K562 (cell line): Measurements from ENCODE around the gene VPS11. TPM values are rescaled to one million over a fixed set of nuclear protein-coding genes. Genes with fewer than 3 reads are reported as not detected.

Experiments
- ATAC-seq: fragments of 200-7000 bp; cut with Tn5 transposase; 3 replicates; pipeline ENCODE4 v1.9.1; 2020; ENCODE audit warnings: moderate library complexity
- BruUV-seq: library from RNA; stranded (reverse); fragments of 400-500 nt; replicated peaks from 2 replicates; lab custom pipeline; 2021; lab: Mats Ljungman, UMichigan
- CTCF ChIA-PET: fragments of 300-600 bp; formaldehyde crosslinking; extraction: SDS; loops from one replicate; lab custom pipeline; 2021; ENCODE audit warnings: low intra/inter-chr PET ratio; lab: Yijun Ruan, JAX
- POLR2A ChIA-PET: fragments of 300-600, 350-650 bp; sonication (Branson Sonifier 250); formaldehyde crosslinking; extraction: SDS; loops from one replicate; lab custom pipeline; 2021; ENCODE audit warnings: antibody characterized with exemption, inconsistent platforms; lab: Yijun Ruan, JAX
- DNase-seq, 4 experiments: peaks; one replicate each; pipeline versions ENCODE4 v3.0.0 to v3.0.0-alpha.2; 2011 to 2018; ENCODE audit warnings: low spot score in 3 of 4, mixed read lengths in 3 of 4; ENCODE audit errors: extremely low read depth in 1 of 4
- FAIRE-seq: peaks from 2 replicates; lab custom pipeline; 2011; peaks lifted over from hg19 to GRCh38; lab: Jason Lieb, UNC
- H2AFZ ChIP-seq: 2 replicates; pipeline ENCODE4 v1.6.0; 2011; ENCODE audit warnings: low read depth, low read length, control low read depth, inconsistent platforms
- H3K27ac ChIP-seq: fragments of 200-600 bp; 3 replicates; pipeline ENCODE4 v1.8.0; 2011; ENCODE audit warnings: low read depth, mild to moderate bottlenecking, control low read depth, inconsistent platforms, low read length, moderate library complexity, mixed read lengths; ENCODE audit errors: extremely low read depth
- H3K27me3 ChIP-seq, 2 experiments: fragments of 300-600 bp in 1 of 2; 2 replicates in 1 of 2; 3 replicates in 1 of 2; pipeline versions ENCODE4 v1.6.0 to v1.8.0; 2011; ENCODE audit warnings: inconsistent platforms in 2 of 2, low read length in 2 of 2, mild to moderate bottlenecking in 1 of 2, mixed read lengths in 1 of 2, moderate library complexity in 1 of 2; ENCODE audit not compliant: control insufficient read depth in 2 of 2, insufficient read depth in 2 of 2
- H3K36me3 ChIP-seq: fragments of 300-600 bp; 3 replicates; pipeline ENCODE4 v1.8.0; 2011; ENCODE audit warnings: mild to moderate bottlenecking, low read length, inconsistent platforms; ENCODE audit not compliant: control insufficient read depth, insufficient read depth
- H3K4me1 ChIP-seq, 2 experiments: fragments of 200-600 bp in 1 of 2; replicated peaks in 1 of 2; 2 replicates in 1 of 2; 3 replicates in 1 of 2; pipeline versions ENCODE4 v1.5.1 to v1.8.0; 2011; ENCODE audit warnings: inconsistent platforms in 2 of 2, low read length in 2 of 2, mild to moderate bottlenecking in 1 of 2, mixed read lengths in 1 of 2, moderate library complexity in 1 of 2; ENCODE audit not compliant: control insufficient read depth in 2 of 2, insufficient read depth in 2 of 2
- H3K4me2 ChIP-seq: 2 replicates; pipeline ENCODE4 v1.6.1; 2011; ENCODE audit warnings: low read length, control low read depth, inconsistent platforms, mixed read lengths; ENCODE audit not compliant: insufficient read depth
- H3K4me3 ChIP-seq: fragments of 200-600 bp; sonication (generic), shearing (Covaris generic); 2 replicates; pipeline ENCODE4 v1.5.1; 2016; ENCODE audit warnings: control low read depth, inconsistent platforms
- H3K79me2 ChIP-seq: fragments of 200-600 bp; 3 replicates; pipeline ENCODE4 v1.8.0; 2011; ENCODE audit warnings: low read length, inconsistent platforms; ENCODE audit not compliant: control insufficient read depth, insufficient read depth
- H3K9ac ChIP-seq, 2 experiments: 2 replicates each; pipeline versions ENCODE4 v1.6.0 to v1.6.1; 2011; ENCODE audit warnings: low read depth in 2 of 2, low read length in 2 of 2, control low read depth in 1 of 2, inconsistent platforms in 1 of 2, mild to moderate bottlenecking in 1 of 2, mixed read lengths in 1 of 2; ENCODE audit not compliant: insufficient read depth in 1 of 2
- H3K9me1 ChIP-seq: one replicate; pipeline ENCODE4 v1.6.0; 2011; ENCODE audit warnings: inconsistent platforms, mild to moderate bottlenecking, low read length, moderate library complexity; ENCODE audit not compliant: control insufficient read depth, insufficient read depth
- H3K9me3 ChIP-seq: replicated peaks from 2 replicates; pipeline ENCODE4 v1.5.1; 2011; ENCODE audit warnings: low read depth, low read length, inconsistent platforms; ENCODE audit not compliant: control insufficient read depth, insufficient read depth
- H4K20me1 ChIP-seq: replicated peaks from 2 replicates; pipeline ENCODE4 v1.6.1; 2011; ENCODE audit warnings: low read length, inconsistent platforms, mixed read lengths; ENCODE audit not compliant: control insufficient read depth, insufficient read depth
- ARID1B ChIP-seq: fragments of 450-650 bp; IDR thresholded peaks from 2 replicates; pipeline ENCODE4 v1.6.1; 2016; ENCODE audit warnings: antibody characterized with exemption, mild to moderate bottlenecking, inconsistent platforms
- ELF2 ChIP-seq: fragments of 250-450 bp; sonication (Bioruptor Pico); IDR thresholded peaks from 2 replicates; pipeline ENCODE4 v1.5.0; 2021; ENCODE audit warnings: mild to moderate bottlenecking
- HDAC6 ChIP-seq: IDR thresholded peaks from 2 replicates; pipeline ENCODE4 v1.6.1; 2012; ENCODE audit warnings: low read depth, mild to moderate bottlenecking, control low read depth, inconsistent platforms, low read length, moderate library complexity
- NBN ChIP-seq: fragments of 450-650 bp; IDR thresholded peaks from 2 replicates; pipeline ENCODE4 v1.6.1; 2016; ENCODE audit warnings: low read depth, mild to moderate bottlenecking
- NFATC3 ChIP-seq: fragments of 450-650 bp; IDR thresholded peaks from 2 replicates; pipeline ENCODE4 v1.6.1; 2017; ENCODE audit warnings: mild to moderate bottlenecking
- NFRKB ChIP-seq: fragments of 450-650 bp; IDR thresholded peaks from 2 replicates; pipeline ENCODE4 v1.6.1; 2016; ENCODE audit warnings: low read depth
- SAFB ChIP-seq: fragments of 200-400 bp; formaldehyde crosslinking; IDR thresholded peaks from 2 replicates; pipeline ENCODE4 v1.6.1; 2017; ENCODE audit warnings: low read depth, low read length, borderline replicate concordance
- SMARCA4 ChIP-seq: fragments of 450-650 bp; IDR thresholded peaks from 2 replicates; pipeline ENCODE4 v1.6.1; 2016
- STAT5A ChIP-seq: IDR thresholded peaks from 2 replicates; pipeline ENCODE4 v1.6.1; 2012; ENCODE audit warnings: low read length, inconsistent platforms, borderline replicate concordance
- TBP ChIP-seq: optimal IDR thresholded peaks from 2 replicates; pipeline ENCODE3; 2011; ENCODE audit warnings: low read depth, low read length, improper control_type of control experiment
- ZFP36 ChIP-seq: fragments of 150-350 bp; IDR thresholded peaks from 2 replicates; pipeline ENCODE4 v1.6.1; 2018; ENCODE audit warnings: low read length, low read depth; ENCODE audit not compliant: partially characterized antibody
- WGBS: fragments of 100-300 bp; shearing (Covaris generic); methylation state at CpG from one replicate; pipeline ENCODE4 v1.1.6; 2016; ENCODE audit warnings: low coverage, mixed read lengths; ENCODE audit not compliant: insufficient coverage; ENCODE audit errors: missing lambda C conversion rate; 5-methylcytosine and 5-hydroxymethylcytosine counted together
- in situ Hi-C: fragments of 300-500 bp; cut with MboI; formaldehyde crosslinking; loops from 4 replicates; pipeline ENCODE4 v1.15.0; 2018; ENCODE audit warnings: inconsistent platforms, mixed read lengths
- intact Hi-C: fragments of 100-400 bp; cut with micrococcal nuclease; formaldehyde crosslinking; loops from 2 replicates; pipeline ENCODE4 v1.14.2; 2022
- polyA plus RNA-seq, 8 experiments: library from polyadenylated mRNA; depleted of rRNA in 4 of 8; stranded (reverse) in 5 of 8; unstranded in 3 of 8; fragments of >200 nt; fragmentation: Nextera tagmentation in 2 of 8; fragmentation: Illumina TruSeq in 1 of 8; extraction: Ambion mirVana in 2 of 8; extraction: Trizol in 1 of 8; gene quantifications; 2 replicates each; pipeline versions ENCODE4 v1.2.1 to v1.2.3, GENCODE V29; 2011 to 2014; ENCODE audit warnings: inconsistent platforms in 1 of 8, missing spikeins in 1 of 8
- total RNA-seq, 7 experiments: library from RNA; depleted of rRNA in 6 of 7; stranded (reverse); fragments of >200 nt in 6 of 7; fragmentation: Illumina TruSeq in 2 of 7; extraction: Trizol in 2 of 7; gene quantifications; 2 replicates each; pipeline versions ENCODE4 v1.2.1 to v1.2.3, GENCODE V29; 2011 to 2021; ENCODE audit warnings: low replicate concordance in 1 of 7
- TF ChIP-seq, protein P1 (sequence below): IDR thresholded peaks from 2 replicates; pipeline ENCODE4 v1.6.1; 2016; ENCODE audit warnings: missing genetic modification characterization, missing compliant biosample characterization
- TF ChIP-seq, protein P2 (sequence below): fragments of 450-650 bp; IDR thresholded peaks from 2 replicates; pipeline ENCODE4 v1.6.1; 2016; ENCODE audit warnings: borderline replicate concordance
- TF ChIP-seq, protein P3 (sequence below): conservative IDR thresholded peaks from 2 replicates; pipeline ENCODE4 v1.6.1; 2011; ENCODE audit warnings: low read depth, mild to moderate bottlenecking, low read length; ENCODE audit not compliant: control insufficient read depth
- TF ChIP-seq, protein P4 (sequence below): fragments of 450-650 bp; IDR thresholded peaks from one replicate; pipeline ENCODE4 v1.6.1; 2018; ENCODE audit warnings: mild to moderate bottlenecking, moderate library complexity; ENCODE audit not compliant: partially characterized antibody
- TF ChIP-seq, protein P5 (sequence below): sonication (generic); formaldehyde crosslinking; IDR thresholded peaks from 2 replicates; pipeline ENCODE4 v1.8.1; 2022; ENCODE audit warnings: missing genetic modification reagents

Gene VPS11
- total and polyA plus RNA-seq, 9 of the 15 experiments (the other 6 are each of a cell fraction or from before 2014, with no cell fraction given), result 14.1 to 35.5 (median 27.5) TPM

DNA sequence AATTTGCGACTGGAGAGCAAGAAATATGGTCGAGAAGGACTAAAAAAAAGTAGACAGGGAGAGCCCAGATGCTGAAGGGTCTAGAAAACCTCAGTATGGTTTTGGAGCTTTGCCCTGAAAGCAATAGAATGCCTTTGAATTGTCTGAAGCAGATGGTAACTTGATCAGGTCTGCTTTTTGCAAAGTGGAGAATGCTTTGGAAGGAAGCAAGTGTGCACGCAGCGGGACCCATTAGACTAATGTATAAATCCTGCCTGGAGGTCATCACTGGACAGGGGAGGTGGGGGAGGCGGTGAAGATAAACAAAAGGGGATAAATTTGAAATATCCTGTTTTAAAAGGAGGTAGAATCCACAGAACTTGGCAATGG, 53.0 kb downstream of the VPS11 start:
- TF ChIP-seq SMARCA4, result 0 out of 2 replicates have a peak, but pooled peaks have one; percentile 21
- TF ChIP-seq ZFP36, result no peak
- peak; percentile 44; the same call in 1 of the 2 replicates for TF ChIP-seq ARID1B
- no peak for TF ChIP-seq SAFB
- TF ChIP-seq NFATC3, result 0 out of 2 replicates have a peak, but pooled peaks have one; percentile 7
- TF ChIP-seq, protein P1, sequence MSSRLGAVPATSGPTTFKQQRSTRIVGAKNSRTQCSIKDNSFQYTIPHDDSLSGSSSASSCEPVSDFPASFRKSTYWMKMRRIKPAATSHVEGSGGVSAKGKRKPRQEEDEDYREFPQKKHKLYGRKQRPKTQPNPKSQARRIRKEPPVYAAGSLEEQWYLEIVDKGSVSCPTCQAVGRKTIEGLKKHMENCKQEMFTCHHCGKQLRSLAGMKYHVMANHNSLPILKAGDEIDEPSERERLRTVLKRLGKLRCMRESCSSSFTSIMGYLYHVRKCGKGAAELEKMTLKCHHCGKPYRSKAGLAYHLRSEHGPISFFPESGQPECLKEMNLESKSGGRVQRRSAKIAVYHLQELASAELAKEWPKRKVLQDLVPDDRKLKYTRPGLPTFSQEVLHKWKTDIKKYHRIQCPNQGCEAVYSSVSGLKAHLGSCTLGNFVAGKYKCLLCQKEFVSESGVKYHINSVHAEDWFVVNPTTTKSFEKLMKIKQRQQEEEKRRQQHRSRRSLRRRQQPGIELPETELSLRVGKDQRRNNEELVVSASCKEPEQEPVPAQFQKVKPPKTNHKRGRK (tag), result 0 out of 2 replicates have a peak, but pooled peaks have one; percentile 11
- TF ChIP-seq, protein P2, sequence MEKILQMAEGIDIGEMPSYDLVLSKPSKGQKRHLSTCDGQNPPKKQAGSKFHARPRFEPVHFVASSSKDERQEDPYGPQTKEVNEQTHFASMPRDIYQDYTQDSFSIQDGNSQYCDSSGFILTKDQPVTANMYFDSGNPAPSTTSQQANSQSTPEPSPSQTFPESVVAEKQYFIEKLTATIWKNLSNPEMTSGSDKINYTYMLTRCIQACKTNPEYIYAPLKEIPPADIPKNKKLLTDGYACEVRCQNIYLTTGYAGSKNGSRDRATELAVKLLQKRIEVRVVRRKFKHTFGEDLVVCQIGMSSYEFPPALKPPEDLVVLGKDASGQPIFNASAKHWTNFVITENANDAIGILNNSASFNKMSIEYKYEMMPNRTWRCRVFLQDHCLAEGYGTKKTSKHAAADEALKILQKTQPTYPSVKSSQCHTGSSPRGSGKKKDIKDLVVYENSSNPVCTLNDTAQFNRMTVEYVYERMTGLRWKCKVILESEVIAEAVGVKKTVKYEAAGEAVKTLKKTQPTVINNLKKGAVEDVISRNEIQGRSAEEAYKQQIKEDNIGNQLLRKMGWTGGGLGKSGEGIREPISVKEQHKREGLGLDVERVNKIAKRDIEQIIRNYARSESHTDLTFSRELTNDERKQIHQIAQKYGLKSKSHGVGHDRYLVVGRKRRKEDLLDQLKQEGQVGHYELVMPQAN, result 0 out of 2 replicates have a peak, but pooled peaks have one; percentile 69
- peak; percentile 34; the same call in 1 of the 2 replicates for TF ChIP-seq NBN
- TF ChIP-seq, protein P3, sequence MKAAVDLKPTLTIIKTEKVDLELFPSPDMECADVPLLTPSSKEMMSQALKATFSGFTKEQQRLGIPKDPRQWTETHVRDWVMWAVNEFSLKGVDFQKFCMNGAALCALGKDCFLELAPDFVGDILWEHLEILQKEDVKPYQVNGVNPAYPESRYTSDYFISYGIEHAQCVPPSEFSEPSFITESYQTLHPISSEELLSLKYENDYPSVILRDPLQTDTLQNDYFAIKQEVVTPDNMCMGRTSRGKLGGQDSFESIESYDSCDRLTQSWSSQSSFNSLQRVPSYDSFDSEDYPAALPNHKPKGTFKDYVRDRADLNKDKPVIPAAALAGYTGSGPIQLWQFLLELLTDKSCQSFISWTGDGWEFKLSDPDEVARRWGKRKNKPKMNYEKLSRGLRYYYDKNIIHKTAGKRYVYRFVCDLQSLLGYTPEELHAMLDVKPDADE, result no peak
- no peak for TF ChIP-seq HDAC6
- peak; percentile 0 for TF ChIP-seq TBP
- TF ChIP-seq NFRKB, result peak; percentile 58; the same call in 1 of the 2 replicates
- TF ChIP-seq, protein P4, sequence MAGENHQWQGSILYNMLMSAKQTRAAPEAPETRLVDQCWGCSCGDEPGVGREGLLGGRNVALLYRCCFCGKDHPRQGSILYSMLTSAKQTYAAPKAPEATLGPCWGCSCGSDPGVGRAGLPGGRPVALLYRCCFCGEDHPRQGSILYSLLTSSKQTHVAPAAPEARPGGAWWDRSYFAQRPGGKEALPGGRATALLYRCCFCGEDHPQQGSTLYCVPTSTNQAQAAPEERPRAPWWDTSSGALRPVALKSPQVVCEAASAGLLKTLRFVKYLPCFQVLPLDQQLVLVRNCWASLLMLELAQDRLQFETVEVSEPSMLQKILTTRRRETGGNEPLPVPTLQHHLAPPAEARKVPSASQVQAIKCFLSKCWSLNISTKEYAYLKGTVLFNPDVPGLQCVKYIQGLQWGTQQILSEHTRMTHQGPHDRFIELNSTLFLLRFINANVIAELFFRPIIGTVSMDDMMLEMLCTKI, result no peak
- TF ChIP-seq, protein P5, sequence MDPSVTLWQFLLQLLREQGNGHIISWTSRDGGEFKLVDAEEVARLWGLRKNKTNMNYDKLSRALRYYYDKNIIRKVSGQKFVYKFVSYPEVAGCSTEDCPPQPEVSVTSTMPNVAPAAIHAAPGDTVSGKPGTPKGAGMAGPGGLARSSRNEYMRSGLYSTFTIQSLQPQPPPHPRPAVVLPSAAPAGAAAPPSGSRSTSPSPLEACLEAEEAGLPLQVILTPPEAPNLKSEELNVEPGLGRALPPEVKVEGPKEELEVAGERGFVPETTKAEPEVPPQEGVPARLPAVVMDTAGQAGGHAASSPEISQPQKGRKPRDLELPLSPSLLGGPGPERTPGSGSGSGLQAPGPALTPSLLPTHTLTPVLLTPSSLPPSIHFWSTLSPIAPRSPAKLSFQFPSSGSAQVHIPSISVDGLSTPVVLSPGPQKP (CRISPR knock-in tag), result no peak
- 0 out of 2 replicates have a peak, but pooled peaks have one; percentile 33 for TF ChIP-seq STAT5A
- TF ChIP-seq ELF2 (CRISPR knock-in tag), result no peak
- H4K20me1 ChIP-seq, result no peaks in the 10 kb centered on the region
- H3K27ac ChIP-seq, result peak overlapping the region; percentile 68
- ChIA-PET POLR2A (interaction anchor here (1.0 to 1.1 kb wide), 4 partner anchors 12 to 86 kb away, joined by 3 to 6 read pairs (median 3); no protein-coding TSS in a partner anchor), CTCF (no interaction called here)
- BruUV-seq, result TSS peak; percentile 93
- peak overlapping the region; percentile 76 for H3K4me2 ChIP-seq
- peak overlapping the region; percentile 88 for H2AFZ ChIP-seq
- peak overlapping the region; percentile 65 to 86; a peak in 3 of 4 replicates for H3K9ac ChIP-seq
- H3K4me3 ChIP-seq, result peak overlapping the region; percentile 29
- H3K9me1 ChIP-seq, result no peaks in the 10 kb centered on the region
- H3K27me3 ChIP-seq, result no peaks in the 10 kb centered on the region
- H3K36me3 ChIP-seq, result peaks cover 44% of the 10 kb centered on the region
- ATAC-seq (peak; percentile 20), FAIRE-seq (no peak), DNase-seq (peak in 1 of 4 experiments; percentile 50)
- WGBS, result 8% methylated on average over 5 of the region's 5 CpGs
- H3K79me2 ChIP-seq, result peaks cover 24% of the 10 kb centered on the region
- in situ Hi-C loops, result no loop called here
- no peaks in the 10 kb centered on the region for H3K9me3 ChIP-seq
- peaks cover 16 to 21% of the 10 kb centered on the region in 2 experiments for H3K4me1 ChIP-seq
- intact Hi-C loops, result loop anchor here (2.0 kb wide), 1 partner anchor 18 kb away; no protein-coding TSS in a partner anchor
